ENCODE measurements around the gene TM2D3.

GRCh38 chr15:101657968-101658784, 6.0 kb upstream of the TM2D3 start:
- TF ChIP-seq, protein P1, sequence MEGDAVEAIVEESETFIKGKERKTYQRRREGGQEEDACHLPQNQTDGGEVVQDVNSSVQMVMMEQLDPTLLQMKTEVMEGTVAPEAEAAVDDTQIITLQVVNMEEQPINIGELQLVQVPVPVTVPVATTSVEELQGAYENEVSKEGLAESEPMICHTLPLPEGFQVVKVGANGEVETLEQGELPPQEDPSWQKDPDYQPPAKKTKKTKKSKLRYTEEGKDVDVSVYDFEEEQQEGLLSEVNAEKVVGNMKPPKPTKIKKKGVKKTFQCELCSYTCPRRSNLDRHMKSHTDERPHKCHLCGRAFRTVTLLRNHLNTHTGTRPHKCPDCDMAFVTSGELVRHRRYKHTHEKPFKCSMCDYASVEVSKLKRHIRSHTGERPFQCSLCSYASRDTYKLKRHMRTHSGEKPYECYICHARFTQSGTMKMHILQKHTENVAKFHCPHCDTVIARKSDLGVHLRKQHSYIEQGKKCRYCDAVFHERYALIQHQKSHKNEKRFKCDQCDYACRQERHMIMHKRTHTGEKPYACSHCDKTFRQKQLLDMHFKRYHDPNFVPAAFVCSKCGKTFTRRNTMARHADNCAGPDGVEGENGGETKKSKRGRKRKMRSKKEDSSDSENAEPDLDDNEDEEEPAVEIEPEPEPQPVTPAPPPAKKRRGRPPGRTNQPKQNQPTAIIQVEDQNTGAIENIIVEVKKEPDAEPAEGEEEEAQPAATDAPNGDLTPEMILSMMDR (IDR thresholded peaks at IDR 0.05) = no peak
- no peak for TF ChIP-seq POLR2A (IDR thresholded peaks at IDR 0.05)
